ENCODE results near the gene CTDNEP1. TPM values are rescaled to one million over a fixed set of nuclear protein-coding genes. Genes with fewer than 3 reads are reported as not detected.

The CTDNEP1 gene
- total and polyA plus RNA-seq, 2 of the 4 experiments (the other 2 are of a cell fraction): 23.8 to 132 TPM

DNA sequence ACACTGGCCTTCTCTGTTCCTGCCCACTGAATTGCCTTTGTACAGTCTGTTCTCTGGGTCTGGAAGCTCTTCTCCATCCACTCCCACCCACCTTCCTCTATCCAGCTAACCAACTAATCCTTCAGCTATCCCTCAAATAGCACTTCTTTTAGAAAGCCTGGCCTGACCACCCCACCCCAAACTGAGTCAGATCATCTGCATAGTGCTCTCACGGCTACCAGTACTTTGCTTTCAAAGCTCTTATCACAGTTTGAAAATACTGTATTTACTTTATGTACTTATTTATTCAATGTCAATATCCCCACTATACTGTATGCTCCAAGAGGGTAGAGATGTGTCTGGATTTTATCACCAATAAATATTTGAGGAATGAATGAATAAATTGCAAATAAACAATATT, 15.2 kb upstream of the CTDNEP1 start:
- no peak for TF ChIP-seq SMC3 (IDR thresholded peaks at IDR 0.05; ENCODE audit: low read depth, low read length)
- TF ChIP-seq MXI1 (IDR thresholded peaks at IDR 0.05; ENCODE audit: borderline replicate concordance, low read depth, low read length): no peak
- TF ChIP-seq, protein P1, sequence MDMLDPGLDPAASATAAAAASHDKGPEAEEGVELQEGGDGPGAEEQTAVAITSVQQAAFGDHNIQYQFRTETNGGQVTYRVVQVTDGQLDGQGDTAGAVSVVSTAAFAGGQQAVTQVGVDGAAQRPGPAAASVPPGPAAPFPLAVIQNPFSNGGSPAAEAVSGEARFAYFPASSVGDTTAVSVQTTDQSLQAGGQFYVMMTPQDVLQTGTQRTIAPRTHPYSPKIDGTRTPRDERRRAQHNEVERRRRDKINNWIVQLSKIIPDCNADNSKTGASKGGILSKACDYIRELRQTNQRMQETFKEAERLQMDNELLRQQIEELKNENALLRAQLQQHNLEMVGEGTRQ (IDR thresholded peaks at IDR 0.05; ENCODE audit: low read depth, low read length): no peak
- no peak for TF ChIP-seq RCOR1 (IDR thresholded peaks at IDR 0.05; ENCODE audit: insufficient replicate concordance, low read length)
- TF ChIP-seq POLR2A (IDR thresholded peaks at IDR 0.05; ENCODE audit: low read depth, low read length): no peak
- no peak for TF ChIP-seq NFE2L2 (IDR thresholded peaks at IDR 0.05; ENCODE audit: low read depth, low read length)
- no peak for TF ChIP-seq CHD1 (IDR thresholded peaks at IDR 0.05; ENCODE audit: low read depth, low read length)
- TF ChIP-seq, protein P2, sequence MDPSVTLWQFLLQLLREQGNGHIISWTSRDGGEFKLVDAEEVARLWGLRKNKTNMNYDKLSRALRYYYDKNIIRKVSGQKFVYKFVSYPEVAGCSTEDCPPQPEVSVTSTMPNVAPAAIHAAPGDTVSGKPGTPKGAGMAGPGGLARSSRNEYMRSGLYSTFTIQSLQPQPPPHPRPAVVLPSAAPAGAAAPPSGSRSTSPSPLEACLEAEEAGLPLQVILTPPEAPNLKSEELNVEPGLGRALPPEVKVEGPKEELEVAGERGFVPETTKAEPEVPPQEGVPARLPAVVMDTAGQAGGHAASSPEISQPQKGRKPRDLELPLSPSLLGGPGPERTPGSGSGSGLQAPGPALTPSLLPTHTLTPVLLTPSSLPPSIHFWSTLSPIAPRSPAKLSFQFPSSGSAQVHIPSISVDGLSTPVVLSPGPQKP (IDR thresholded peaks at IDR 0.05; ENCODE audit: borderline replicate concordance, low read depth, low read length): no peak
- TF ChIP-seq, protein P3, sequence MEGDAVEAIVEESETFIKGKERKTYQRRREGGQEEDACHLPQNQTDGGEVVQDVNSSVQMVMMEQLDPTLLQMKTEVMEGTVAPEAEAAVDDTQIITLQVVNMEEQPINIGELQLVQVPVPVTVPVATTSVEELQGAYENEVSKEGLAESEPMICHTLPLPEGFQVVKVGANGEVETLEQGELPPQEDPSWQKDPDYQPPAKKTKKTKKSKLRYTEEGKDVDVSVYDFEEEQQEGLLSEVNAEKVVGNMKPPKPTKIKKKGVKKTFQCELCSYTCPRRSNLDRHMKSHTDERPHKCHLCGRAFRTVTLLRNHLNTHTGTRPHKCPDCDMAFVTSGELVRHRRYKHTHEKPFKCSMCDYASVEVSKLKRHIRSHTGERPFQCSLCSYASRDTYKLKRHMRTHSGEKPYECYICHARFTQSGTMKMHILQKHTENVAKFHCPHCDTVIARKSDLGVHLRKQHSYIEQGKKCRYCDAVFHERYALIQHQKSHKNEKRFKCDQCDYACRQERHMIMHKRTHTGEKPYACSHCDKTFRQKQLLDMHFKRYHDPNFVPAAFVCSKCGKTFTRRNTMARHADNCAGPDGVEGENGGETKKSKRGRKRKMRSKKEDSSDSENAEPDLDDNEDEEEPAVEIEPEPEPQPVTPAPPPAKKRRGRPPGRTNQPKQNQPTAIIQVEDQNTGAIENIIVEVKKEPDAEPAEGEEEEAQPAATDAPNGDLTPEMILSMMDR (conservative IDR thresholded peaks at IDR 0.05; ENCODE audit: low read depth, low read length): no peak
- no peak for TF ChIP-seq MAFK (IDR thresholded peaks at IDR 0.05; ENCODE audit: low read depth, low read length)
- TF ChIP-seq CEBPB (IDR thresholded peaks at IDR 0.05; ENCODE audit: low read depth, low read length): no peak
- TF ChIP-seq BHLHE40 (IDR thresholded peaks at IDR 0.05; ENCODE audit: low read depth, low read length): no peak
- TF ChIP-seq RFX5 (IDR thresholded peaks at IDR 0.05; ENCODE audit: low read depth, low read length): no peak
- POLR2A ChIA-PET (ENCODE audit: unreplicated experiment): no interaction called here
- peak; percentile 41 for ATAC-seq (ENCODE audit: low read depth)

More for the DNA sequence above, 15.2 kb upstream of the CTDNEP1 start:
- Histone ChIP-seq H3K23ac (ENCODE audit: low read depth, low read length) (no peak overlapping the region), H4K91ac (ENCODE audit: insufficient read depth, low read depth, low read length) (peak overlapping the region; percentile 84), H2AK9ac (replicated peaks; ENCODE audit: low read depth, low read length, poor library complexity) (peak overlapping the region; percentile 73), H2AFZ (replicated peaks; ENCODE audit: low read length, poor library complexity) (peak overlapping the region; percentile 61), H3K36me3 (ENCODE audit: control insufficient read depth, insufficient read depth, low read length) (no peaks in the 10 kb centered on the region), H3K79me1 (ENCODE audit: low read depth in 1 of 2, low read length in 2 of 2) (no peaks in the 10 kb centered on the region), H3K4ac (ENCODE audit: low read depth, low read length) (peak overlapping the region; percentile 88; the same call in 1 of the 2 replicates), H3K14ac (replicated peaks; ENCODE audit: low read depth, low read length) (peak overlapping the region; percentile 60; the same call in 1 of the 2 replicates), H3K9me3 (ENCODE audit: control insufficient read depth, insufficient read depth, low read length) (no peaks in the 10 kb centered on the region), H3K9me1 (ENCODE audit: insufficient read depth, low read length) (peaks cover 10% of the 10 kb centered on the region), H2BK5ac (ENCODE audit: low read depth, low read length, poor library complexity, severe bottlenecking) (peak overlapping the region; percentile 34), H3K9ac (ENCODE audit: low read depth, low read length) (no peak overlapping the region), H3K4me2 (ENCODE audit: low read depth, low read length) (no peak overlapping the region), H3K18ac (ENCODE audit: low read depth, low read length) (no peak overlapping the region; the same call in 1 of the 2 replicates), H3K27ac (ENCODE audit: insufficient read depth, low read length) (no peak overlapping the region), H2BK15ac (ENCODE audit: low read depth, low read length) (peak overlapping the region; percentile 36; the same call in 2 of the 3 replicates), H4K20me1 (ENCODE audit: insufficient read depth, low read length) (no peaks in the 10 kb centered on the region), H3K4me1 (ENCODE audit: control insufficient read depth, insufficient read depth, low read length) (peaks cover 10% of the 10 kb centered on the region), H2AK5ac (ENCODE audit: low read depth, low read length) (peak overlapping the region; percentile 41; the same call in 1 of the 2 replicates), H3K4me3 (ENCODE audit: insufficient read depth, low read depth, low read length) (no peak overlapping the region), H3K56ac (ENCODE audit: extremely low read depth, insufficient read depth, low read length) (no peak overlapping the region), H4K5ac (ENCODE audit: low read depth, low read length) (no peak overlapping the region), H2BK20ac (ENCODE audit: low read depth, low read length) (peak overlapping the region; percentile 75), H4K8ac (ENCODE audit: low read depth in 2 of 2, low read length in 2 of 2) (peak overlapping the region in 1 of 2 experiments; percentile 76; a peak in 2 of 4 replicates), H3K27me3 (ENCODE audit: control insufficient read depth, insufficient read depth, low read length) (peaks cover 6% of the 10 kb centered on the region; the same call in 1 of the 2 replicates), H2BK120ac (ENCODE audit: low read depth, low read length) (peak overlapping the region; percentile 80; the same call in 1 of the 2 replicates)
- in situ Hi-C loops (cut with MboI; ENCODE audit: low sequenced_read_pairs) (no loop called here), dilution Hi-C loops (cut with HindIII; ENCODE audit: low sequenced_read_pairs, unreplicated experiment) (no loop called here), intact Hi-C loops (cut with micrococcal nuclease) (no loop called here)
- peak; percentile 41 for DNase-seq
- WGBS, 2 experiments (ENCODE audit: extremely low coverage in 2 of 2, insufficient read length in 1 of 2): no CpG with 5 or more reads among the region's 1 CpG
- no TSS peak for BruUV-seq (replicated peaks)
- CTCF ChIA-PET: interaction anchor here (0.7 kb wide), 1 partner anchor 89 kb away, joined by 3 read pairs; no protein-coding TSS in a partner anchor
